ENCODE data around the gene FSTL4.

FSTL4 gene

DNA sequence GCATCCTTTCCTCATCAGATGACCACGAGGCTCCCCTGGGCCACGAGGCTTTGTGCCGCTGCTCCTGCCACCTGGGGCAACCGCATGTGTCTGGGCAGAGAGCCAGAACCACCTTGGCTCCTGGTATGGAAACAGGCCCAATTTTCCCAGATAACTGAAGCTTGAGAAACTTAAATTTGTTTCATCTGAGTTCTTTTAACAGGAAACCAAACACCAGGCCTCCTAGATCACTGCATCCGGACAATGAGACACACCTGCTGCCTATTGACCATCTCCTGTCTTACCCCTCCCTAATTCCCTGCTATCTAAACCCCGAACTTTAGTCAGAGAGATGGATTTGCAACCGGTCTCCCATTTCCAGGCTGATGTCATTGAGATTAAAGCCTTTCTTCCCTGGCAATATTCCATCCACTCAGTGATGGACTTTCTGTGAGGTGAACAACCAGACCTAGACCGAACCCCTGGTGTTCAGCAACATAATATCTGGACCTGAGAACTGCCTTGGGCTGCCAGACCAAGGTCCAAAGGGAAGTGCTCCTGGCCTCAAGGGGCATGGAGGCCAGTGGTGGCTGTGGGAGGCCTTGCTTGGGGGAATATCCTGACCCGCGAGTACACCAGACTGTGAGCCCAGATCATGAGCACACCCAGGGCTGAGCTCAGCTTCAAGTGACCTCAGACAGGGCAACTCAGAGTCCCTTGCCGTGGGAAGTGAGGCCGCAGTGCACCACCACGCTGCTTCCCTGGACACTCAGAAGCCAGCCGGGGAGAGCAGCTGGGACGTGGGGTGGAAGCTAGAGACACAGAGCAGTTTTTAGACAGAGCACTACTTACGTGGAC, 360.8 kb downstream of the FSTL4 start:
- no peak for DNase-seq

DNA sequence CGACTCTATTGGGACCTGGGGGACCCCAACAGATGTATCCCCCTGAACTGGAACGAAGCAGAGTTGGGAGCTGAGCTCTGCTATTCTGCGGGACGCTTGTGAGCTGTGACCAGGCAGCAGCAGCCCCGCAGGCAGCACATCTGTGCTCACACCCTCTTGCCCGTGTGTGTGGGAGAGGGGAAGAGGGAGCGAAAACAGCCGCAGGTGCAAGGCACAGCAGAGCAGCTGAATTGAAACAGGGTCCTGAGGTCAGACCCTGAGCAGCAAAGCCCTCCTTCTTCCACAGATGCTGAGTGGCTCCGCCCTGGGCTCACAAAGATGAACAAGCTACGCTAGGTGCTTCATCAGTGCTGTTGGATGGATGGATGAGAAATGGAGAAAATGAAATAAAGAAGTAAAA, 361.8 kb downstream of the FSTL4 start:
- no peak for DNase-seq

DNA sequence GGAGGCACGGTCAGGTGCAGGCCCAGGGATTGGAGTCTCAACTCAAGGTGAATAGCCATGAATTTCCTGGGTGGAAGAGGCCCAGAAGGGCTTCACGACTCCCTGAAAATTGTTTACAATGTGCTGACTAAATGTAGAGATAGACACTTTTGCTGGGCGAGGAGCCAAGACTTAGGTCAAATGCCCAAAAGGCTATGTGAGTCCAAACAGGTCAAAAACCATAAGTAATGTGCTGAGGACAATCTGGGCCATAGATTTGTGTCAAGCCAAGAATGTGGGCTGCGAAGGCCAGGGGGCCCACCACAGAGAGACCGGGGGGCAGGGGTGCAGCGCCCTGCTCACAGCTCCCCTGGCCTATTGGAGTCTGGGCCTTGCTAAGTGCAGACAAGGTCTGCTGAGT, 362.7 kb downstream of the FSTL4 start:
- no peak for DNase-seq

DNA sequence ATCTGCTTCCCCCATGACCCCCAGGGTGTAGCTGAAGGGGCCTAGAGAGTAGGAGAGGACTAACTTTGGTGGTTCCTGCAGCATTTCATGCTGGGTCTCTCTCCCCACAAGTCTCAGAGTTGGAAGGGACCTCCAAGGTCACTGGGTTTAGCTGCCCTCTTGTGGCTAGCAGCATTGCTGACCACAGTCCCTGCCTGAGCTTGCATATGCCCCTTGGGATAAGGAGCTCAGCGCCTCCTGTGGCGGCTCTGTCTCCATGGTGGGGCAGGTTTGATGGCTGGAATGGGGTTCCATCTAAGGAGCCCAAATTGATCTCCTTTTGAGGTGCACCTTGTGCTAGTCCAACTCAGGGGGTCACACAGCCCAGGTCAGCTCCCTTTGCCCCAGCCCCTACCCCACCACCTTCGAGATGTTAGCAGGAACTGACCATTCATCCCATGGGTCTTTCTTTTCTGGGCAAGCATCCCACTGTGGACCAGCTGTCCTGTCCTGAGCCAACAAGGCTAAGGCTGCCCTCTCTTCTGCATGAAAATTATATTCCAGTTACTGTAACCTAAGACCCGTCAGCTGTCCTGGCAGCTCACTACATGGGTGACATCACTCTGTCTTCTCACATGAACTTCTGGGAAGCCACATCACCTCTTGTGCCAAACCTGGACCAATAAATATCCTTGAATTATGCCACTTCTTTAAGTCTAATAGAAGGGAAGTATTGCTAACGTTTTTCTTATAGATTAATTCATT, 364.3 kb downstream of the FSTL4 start:
- DNase-seq = no peak

DNA sequence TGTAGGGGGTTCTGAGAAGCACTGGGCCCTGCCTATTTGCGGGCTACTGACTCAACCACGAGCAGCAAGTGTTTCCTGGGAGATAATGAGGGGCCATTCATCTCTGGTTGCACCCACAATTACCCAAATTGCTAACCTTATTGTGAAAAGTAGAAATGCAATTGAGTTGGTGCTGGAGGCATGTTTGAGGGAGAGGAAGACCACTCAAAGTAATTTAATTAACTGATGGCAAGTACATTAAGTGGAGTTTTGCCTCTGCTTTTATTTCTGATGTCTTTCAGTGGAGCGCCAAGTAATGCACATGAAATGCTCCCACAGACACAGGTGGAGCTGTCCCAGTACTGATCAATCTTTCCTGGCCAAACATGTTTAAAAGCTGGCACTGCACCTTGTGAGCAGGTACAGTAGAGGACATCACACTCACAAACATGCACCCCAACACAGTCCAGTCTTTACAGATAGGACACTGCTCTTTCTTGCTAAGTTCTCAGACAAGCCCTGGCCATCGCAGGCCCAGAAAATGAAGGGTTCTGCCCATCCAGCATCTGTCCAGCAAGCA, 365.1 kb downstream of the FSTL4 start:
- no peak for DNase-seq

DNA sequence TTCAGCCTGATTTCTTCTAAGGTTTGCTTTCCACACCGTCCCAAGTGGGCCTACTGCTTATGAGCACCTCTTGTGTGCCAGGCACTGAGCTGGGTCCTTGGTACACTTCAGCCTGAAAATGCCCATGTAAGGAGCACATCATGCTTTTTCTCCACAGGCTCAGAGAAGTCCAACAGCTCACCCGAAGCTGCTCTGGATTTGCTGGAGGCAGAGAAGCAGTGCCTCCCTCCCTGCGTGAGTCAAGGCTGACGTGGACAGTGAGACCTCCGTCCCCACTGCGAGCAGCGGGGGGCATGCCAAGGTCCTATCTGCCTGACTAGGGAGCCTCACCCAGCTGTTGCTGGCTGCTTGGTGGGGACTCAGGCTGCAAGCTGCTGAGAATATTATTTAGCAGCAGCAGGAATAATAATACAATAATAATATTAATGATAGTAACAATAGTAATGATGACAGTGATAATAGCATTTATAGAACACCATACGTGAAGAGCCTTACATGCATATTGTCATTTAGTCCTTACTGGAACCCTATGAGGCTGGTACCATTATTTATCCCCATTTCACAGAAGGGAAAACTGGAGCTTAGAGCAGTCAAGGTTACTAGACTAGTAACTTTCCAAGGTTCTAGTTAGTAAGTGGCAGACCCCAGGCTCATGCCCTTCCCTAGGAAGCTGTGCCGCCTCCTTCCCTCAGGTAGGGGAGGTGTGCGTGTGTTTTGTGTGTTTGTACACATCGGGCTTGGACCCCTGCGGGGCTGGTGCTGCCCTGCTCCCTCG, 365.8 kb downstream of the FSTL4 start:
- DNase-seq = no peak

DNA sequence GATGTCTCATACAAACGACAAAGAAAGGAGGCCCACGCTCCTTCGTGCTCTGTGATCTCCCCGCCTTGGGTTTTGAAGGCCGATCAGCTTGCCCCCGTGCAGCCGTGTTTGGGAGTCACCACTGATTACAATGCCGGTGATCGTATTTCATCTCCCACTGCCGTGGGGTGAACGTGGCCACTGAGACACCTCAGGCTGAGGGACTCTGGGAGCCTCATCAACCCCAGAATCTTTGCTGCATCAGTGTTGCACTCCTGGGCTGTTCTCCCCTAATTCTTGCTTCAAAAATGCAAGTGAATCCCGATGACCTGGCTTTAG, 366.3 kb downstream of the FSTL4 start:
- DNase-seq = no peak

DNA sequence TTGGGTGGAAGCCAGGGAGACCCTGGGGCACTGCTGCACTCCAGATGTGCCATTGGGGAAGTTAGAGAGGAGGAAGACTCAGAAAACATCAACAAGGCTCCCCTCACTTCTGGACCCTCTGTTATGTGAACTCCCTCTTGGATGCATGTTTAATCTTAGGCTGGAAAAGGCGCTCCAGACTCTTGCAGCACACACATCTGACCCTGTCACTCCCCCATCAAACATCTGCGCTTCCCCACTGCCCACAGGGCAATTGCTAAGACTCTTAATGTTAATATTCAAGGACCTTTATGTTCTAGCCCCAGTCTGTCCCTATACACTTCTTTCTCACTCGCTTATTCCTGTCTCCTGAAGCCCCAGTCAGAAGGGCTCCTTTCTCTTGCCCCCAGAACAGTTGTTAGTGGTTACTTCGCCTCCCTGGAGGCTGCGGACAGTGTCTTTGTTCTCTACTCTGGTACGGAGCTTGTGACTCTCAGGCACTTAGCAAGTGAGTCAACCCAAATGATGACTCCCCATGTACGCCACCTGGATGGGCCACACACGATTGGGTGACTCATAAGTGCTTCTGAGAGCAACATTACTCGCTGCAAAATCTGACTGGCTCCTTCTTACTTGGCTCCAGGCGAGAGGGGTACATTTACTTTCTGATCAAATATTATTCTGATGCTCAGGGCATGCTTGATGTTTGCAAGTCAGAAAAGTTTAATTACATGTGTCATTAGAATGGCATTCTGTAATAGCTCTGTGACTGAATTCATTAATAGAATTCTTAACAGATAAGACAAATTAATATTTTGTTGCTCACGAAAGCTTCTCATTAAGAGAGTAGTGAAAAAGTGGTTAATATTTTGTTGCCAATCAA, 366.9 kb downstream of the FSTL4 start:
- peak; percentile 22 for DNase-seq

DNA sequence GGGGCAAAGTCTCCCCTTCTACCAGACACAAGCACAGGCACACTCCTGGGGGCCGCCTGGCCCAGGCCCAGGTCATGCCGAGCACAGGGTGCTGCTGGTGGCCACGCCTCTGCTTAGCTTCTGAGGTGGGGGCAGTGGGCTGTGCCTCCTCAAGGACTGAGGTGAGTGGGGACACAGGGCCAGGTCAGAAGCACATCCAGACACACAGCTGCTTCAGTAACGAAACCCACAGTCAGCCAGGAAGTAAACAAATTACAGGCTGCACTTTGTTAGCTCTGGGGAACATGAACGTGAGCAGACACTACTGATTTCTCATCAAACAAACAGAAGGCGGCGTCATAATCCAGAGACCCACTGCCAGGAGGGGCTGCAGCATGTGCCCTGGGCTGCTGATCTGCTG, 368.1 kb downstream of the FSTL4 start:
- DNase-seq = no peak

DNA sequence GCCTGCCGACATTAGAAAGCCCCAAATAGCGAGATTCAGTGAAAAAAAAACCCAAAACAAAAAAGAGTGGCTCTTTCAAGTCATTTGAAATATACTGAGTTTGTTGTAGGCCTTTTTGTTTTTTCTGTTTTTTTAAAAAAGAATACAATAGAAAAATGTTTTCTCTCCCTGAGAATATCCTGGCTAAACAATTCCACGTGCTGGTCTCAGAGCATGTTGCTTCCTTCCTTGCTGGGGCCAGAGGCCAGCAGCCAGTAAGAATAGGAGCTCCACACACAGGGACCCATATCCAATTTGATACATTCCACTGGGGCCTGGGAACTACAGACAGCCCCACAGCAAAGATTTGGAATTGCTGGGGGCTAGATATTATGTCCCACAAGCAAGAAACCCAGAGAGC, 369.1 kb downstream of the FSTL4 start:
- no peak for DNase-seq

DNA sequence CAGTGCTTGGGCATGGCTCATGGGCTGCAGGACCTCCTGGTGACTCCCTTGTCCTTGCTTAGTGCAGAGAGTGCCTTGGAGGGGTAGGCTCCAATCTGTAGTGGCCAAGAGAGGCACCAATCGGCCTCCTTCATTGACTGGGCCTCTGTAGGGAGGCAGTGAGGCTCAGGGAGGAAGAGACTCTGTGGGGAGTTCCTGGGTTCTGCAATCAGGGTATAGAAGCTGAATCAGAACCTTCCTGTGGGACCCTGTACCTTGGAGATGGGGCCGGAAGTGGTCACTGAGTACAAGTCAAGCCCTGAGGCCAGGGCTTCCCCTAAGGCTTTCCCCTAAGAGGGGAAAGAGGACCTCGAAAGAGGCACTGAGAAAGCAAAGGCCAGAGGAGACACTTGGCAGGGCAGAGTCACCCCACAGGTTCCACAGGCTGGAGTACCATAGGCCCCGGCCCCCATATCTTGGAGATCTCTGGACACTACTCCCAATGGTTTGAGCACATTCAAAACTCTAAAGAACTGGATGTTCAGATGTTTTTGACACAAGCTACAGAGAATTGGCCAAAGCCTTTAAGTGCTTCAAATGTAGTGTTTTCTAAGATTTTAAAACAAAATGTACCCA, 370.0 kb downstream of the FSTL4 start:
- no peak for DNase-seq

DNA sequence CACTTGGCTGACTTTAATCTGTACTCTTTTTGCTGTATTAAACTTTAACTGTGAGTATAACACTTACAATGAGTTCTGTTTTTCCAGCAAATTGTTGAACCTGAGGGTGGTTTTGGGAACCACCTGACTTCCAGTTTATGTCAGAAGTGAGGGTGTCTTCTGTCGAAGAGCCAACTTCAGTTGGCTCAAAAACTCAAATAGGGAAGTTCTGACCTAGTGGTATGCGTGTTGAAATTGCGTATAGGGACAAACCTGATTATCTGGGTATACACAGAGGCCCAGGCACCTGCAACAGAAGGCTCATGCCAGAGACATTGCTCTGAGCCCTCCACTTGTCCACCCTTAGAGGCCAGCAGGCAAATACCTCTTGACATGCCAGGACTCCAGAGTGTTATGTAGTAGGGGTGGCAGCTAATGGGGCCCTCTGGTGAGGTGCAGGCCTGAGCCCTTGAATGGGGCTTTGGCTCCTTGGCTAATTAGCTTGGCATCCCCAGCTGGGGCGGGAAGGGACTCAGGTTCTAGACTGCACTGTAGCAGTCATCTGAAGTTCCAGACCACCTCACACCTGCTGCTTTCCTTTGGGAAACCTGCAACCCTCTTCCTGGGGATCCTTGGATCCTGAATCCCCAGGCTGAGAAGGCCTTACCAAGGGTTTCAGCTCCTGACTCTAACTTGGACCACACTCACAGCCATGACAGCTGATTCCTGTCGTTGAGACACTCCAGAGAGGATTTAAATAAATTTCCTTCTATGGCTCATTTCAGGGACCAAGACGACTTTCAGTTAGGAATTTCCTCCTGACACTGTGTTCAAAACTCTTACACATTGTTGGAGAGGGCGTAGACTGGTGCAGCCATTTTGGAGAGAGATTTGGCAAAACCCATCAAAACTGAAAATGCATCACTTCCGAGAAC, 370.9 kb downstream of the FSTL4 start:
- no peak for DNase-seq

DNA sequence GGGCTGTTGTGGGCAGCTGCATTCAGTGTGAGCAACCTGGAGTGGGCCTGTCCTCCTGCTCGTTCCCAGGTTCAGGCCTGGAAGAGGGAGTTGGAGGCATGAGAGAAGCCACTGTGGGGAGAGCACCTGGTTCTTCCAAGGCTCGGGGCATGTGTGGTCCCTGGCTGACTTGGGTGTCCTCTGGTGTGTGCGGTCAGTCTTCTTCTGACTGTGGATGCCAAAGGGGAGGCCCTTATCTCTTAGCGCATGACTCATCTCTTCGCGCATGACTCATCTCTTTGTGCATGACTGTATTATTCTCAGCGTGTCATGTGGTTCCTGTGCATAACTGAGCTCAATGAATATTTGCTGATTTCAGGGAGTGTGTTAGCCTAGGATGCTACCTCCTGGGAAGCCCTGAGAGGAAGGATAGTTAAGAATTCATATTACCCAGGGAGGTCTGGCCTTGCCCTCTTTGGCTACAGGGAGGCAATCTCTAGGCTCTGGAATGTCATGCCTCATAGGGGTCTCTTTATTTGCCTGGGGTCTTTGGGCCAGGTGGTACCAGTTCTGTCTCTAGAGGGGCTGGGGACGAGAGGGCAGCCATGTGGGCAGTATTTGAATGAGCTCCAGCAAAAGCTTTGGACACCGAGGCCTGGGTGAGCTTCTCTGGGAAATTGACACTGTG, 371.8 kb downstream of the FSTL4 start:
- DNase-seq = no peak

DNA sequence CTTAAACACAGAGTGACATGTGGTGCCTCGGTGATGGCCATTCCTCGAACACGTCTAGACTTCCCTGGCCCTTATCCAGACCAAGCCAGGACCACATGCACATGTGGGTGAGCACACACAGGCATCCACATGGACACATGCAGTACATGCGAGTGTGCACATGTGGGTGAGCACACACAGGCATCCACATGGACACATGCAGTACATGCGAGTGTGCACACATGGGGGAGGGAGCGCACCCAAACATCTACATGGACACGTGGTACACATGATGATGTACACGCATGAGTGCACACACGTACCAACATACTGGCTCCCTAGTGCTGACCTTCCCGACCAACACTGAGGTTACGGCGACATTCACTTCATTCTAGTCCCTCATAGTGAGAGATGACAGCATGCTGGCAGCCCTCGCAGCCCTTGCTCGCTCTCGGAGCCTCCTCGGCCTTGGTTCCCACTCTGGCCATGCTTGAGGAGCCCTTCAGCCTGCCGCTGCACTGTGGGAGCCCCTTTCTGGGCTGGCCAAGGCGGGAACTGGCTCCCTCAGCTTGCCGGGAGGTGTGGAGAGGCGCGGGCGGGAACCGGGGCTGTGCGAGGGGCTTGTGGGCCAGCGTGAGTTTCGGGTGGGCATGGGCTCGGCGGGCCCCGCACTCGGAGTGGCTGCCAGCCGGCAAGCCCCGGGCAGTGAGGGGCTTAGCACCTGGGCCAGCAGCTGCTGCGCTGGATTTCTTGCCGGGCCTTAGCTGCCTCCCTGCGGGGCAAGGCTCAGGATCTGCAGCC, 373.7 kb downstream of the FSTL4 start:
- no peak for DNase-seq

DNA sequence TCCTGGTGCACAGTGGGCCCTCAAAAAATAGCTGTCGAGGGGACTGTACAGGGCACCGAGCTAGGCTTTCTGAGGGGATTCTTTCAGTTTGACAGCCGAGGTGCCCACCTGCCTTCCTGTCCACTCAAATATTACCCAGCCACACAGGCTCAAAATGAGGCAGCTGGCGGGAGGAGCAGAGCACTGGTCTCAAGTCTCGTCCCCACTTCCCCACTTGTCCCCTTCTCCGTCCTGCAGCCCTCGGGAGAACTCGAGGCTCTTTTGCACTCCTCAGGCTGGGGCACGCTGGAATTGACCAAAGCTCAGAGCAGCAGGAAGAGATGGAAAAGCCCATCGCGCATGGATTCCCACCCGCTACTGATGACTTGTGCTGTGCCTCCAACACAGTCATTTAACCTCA, 375.4 kb downstream of the FSTL4 start:
- DNase-seq = no peak

DNA sequence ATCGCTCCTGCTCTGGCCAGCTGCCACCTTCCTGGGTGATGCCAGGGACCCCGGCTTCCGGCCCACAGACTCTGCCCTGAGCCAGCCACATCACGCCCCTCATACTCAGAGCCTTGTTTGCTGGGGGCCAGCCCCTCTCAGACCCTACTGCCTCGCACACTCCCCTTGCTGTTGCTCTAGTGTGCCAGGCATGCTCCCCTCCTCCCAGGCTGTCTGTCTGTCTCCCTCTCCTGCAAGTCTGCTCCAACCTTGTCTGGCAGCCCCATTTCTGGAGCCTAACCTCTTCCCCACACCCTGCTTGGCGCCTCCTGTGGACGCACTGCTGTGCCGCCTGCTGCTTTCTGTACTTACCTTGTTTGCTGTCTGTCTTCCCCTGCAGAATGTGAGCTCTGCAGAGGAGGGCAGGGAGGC, 375.8 kb downstream of the FSTL4 start:
- no peak for DNase-seq

DNA sequence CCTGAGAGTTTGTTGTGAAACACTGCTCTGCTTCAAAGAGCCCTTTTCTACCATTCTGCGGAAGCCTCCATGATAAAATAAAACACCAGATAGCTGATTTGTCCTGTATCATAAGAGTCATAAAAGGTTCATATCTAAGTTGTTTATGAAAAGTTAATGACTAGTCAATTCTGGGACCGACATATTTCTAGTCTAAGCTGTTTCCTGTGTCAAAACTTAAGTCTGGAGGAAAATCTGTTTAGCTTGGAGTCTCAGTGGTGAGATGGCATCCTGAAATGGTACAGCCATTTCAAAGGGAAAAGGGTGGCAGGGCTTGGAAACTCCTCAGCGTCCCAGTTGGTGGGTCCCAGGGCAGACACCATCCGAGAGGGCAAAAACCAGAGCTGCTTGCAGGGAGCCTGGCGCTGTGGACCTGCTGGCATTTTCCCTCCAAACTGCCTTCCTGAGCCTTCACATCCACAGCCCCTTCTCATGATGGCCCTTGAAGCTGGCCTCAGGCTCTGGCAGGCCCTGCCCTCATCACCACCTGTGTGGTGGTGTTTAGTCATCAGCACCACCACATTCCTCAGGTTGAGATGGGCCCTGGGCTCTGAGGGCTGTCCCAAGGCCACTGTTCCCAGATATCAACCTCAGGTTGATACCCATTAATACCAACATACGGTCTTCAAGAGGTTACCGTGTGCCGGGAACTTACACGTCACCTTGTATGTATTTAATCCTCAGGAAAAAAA, 376.5 kb downstream of the FSTL4 start:
- DNase-seq = no peak

DNA sequence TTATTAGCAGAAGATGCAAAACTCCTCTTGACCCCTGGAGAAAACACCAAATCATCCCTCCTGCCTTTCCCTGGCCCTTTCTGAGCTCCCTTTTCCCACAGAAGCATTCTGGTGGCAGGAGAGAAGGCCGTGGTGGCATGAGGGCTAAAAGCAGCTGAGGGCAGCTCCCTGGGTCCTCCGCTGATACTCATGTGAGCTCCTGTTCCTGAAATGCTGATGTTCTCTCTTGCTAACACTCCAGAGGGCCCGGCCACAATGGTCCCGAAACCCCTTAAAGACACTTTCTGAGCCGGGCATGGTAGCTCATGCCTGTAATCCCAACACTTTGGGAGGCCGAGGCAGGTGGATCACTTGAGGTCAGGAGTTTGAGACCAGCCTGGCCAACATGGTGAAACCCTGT, 377.4 kb downstream of the FSTL4 start:
- DNase-seq = no peak

DNA sequence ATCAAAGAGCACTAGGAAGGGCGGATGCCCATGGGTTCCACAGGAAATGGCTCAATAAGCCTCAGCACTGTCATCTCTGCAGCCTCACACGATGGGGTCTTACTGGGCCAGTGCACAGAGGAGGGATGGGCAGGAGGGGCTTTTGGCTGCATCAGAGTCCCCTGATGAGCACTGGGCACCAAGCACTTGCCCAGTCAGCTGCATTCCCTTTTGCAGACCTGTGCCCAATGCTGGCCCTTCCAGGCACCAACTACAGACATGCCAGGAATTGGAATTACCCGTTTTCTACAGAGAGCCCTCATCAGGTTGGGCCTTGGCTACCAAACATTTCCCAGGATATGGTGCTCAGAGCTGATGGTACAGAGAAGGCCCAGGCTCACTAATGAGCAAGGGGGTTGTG, 378.1 kb downstream of the FSTL4 start:
- no peak for DNase-seq
